Measurements from ENCODE around the gene HAS3.

The HAS3 gene

GRCh38 chr16:69107316-69107962, 2.0 kb downstream of the HAS3 start:
- peak in 1 of 2 donors; percentile 20 for DNase-seq (ENCODE audit: low read depth in 2 of 2)
- peak overlapping the region; percentile 51 to 59 for H3K4me3 ChIP-seq (replicated peaks in 1 of 2; ENCODE audit: low read depth in 2 of 2, low read length in 2 of 2)
- no peak for TF ChIP-seq CTCF (IDR thresholded peaks at IDR 0.05; ENCODE audit: low read depth, low read length)

- no peak for DNase-seq (ENCODE audit: low read depth in 2 of 2)
- no peak for TF ChIP-seq CTCF (IDR thresholded peaks at IDR 0.05; ENCODE audit: low read depth, low read length)
- H3K4me3 ChIP-seq (replicated peaks in 1 of 2; ENCODE audit: low read depth in 2 of 2, low read length in 2 of 2), result no peak overlapping the region
Measured at GRCh38 chr16:69108064-69108904, 2.8 kb downstream of the HAS3 start.

DNA sequence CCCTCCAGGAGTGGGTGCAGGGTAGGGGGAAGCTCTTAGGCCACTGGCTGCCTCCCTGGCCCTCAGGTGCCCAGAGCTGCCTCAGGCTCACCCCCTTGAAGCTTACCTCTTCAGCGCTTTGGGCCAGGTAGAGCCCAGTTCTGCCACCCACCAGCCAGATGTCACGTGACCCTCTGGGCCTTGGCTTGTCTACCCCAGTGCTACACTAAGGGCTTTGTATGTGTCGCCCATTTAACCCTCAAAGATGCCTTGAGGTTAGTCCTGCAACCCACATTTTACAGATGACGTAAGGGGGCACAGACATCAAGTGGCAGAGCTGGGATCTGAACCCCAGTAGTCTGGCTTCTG, 3.4 kb downstream of the HAS3 start:
- DNase-seq (ENCODE audit: low read depth in 2 of 2), result no peak
- H3K4me3 ChIP-seq (replicated peaks in 1 of 2; ENCODE audit: low read depth in 2 of 2, low read length in 2 of 2), result no peak overlapping the region
- TF ChIP-seq CTCF (IDR thresholded peaks at IDR 0.05; ENCODE audit: low read depth, low read length), result no peak

- DNase-seq (ENCODE audit: low read depth in 2 of 2), result no peak
- TF ChIP-seq CTCF (IDR thresholded peaks at IDR 0.05; ENCODE audit: low read depth, low read length), result no peak
- H3K4me3 ChIP-seq (replicated peaks in 1 of 2; ENCODE audit: low read depth in 2 of 2, low read length in 2 of 2), result no peak overlapping the region
Measured at GRCh38 chr16:69109486-69110270, 4.2 kb downstream of the HAS3 start.

DNA sequence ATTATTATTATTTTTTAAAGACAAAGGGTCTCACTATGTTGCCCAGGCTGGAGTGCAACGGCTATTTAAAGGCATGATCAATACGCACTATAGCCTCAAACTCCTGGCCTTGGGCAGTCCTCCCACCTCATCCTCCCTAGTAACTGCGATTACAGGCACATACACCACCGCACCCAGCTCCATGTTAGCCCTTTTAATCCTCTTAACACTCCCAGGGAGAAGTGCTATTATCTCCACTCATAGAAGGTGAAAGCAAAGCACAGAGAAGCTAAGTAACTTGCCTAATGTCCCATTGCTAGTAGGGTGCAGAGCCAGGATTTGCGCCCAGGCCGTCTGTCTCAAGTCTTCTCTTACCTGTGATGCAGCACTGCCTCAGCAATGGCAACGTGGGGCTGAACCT, 5.0 kb downstream of the HAS3 start:
- no peak for TF ChIP-seq CTCF (IDR thresholded peaks at IDR 0.05; ENCODE audit: low read depth, low read length)
- no peak for DNase-seq (ENCODE audit: low read depth in 2 of 2)
- H3K4me3 ChIP-seq (replicated peaks in 1 of 2; ENCODE audit: low read depth in 2 of 2, low read length in 2 of 2), result no peak overlapping the region

GRCh38 chr16:69111216-69111875, 5.9 kb downstream of the HAS3 start:
- no peak for TF ChIP-seq CTCF (IDR thresholded peaks at IDR 0.05; ENCODE audit: low read depth, low read length)
- DNase-seq (ENCODE audit: low read depth in 2 of 2), result no peak
- H3K4me3 ChIP-seq (replicated peaks in 1 of 2; ENCODE audit: low read depth in 2 of 2, low read length in 2 of 2), result no peak overlapping the region

All from cardiac fibroblast (primary cell).